Ramos (cell line): ENCODE results near the gene PCDHGA1.
"Not testable (repeated sequence)": the region's sequence is repeated elsewhere in the genome, so short reads cannot be mapped to it uniquely, and the experiment has no call there.

Source experiments
- in situ Hi-C: fragments of 300-500 bp; cut with MboI; formaldehyde crosslinking; loops from one replicate; pipeline ENCODE4 v1.14.3; 2022; ENCODE audit warnings: low sequenced_read_pairs; ENCODE audit not compliant: unreplicated experiment

Gene PCDHGA1

GRCh38 chr5:141330299-141331080 lies at the start of gene PCDHGA1:
Gene PCDHGA1 (plus strand): TSS chr5:141330514.
- in situ Hi-C loops: no loop called here

GRCh38 chr5:141298376-141298775 lies 31.9 kb upstream of the PCDHGA1 start:
- in situ Hi-C loops: no loop called here

DNA sequence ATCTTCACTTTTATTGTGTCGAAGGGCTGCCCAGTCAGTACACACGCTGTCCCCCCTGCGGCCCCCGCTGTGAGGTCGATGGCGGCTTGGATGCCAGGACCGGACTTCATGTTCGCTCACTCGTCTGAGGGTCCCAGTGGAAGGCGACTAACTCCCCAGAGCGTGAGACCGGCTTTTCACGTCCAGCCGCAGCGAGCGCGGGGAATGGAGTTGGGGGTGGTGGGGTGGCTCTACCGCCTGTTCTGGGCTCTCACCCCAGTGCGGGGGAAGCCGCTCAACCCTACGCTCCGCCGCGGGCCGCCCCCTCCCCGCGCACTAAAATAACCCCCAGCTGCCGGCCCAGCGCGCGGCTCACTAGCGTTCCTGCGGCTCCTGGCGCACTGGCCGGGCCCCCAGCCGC lies 26.6 kb upstream of the PCDHGA1 start, which contains the start of gene SLC25A2:
Gene SLC25A2 (minus strand): TSS at position 294 of the 400 bp plus-strand sequence. CDS start 184 bp downstream, at position 110.
- in situ Hi-C loops: no loop called here

GRCh38 chr5:141306630-141307029 lies 23.7 kb upstream of the PCDHGA1 start:
- in situ Hi-C loops: no loop called here

- in situ Hi-C loops: no loop called here
These were observed 16.6 kb upstream of the PCDHGA1 start for GRCh38 chr5:141313711-141314110.

- in situ Hi-C loops: not testable (repeated sequence)
These were observed 13.4 kb upstream of the PCDHGA1 start for GRCh38 chr5:141316963-141317362.

DNA sequence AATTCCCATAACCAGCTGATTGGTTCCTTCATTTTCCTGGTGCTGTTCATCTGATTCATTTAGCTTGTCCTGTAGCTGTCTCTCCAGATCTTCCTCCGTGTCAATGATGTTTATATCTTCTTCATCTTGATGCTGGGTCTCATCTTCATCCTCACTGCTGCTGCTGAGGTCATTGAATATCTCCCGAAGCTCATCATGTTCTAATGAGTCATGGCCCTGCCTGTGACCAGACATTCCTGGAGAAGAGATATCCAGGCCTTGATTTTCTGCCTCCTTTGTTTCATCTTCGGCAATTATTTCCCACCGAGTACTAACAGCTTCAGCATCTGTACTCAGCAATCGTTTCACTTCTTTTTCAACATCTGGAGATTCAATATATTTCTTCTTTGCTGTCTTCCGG lies 11.1 kb upstream of the PCDHGA1 start:
- in situ Hi-C loops: no loop called here

- in situ Hi-C loops: no loop called here
These were observed 10.6 kb upstream of the PCDHGA1 start for GRCh38 chr5:141319699-141320098.

DNA sequence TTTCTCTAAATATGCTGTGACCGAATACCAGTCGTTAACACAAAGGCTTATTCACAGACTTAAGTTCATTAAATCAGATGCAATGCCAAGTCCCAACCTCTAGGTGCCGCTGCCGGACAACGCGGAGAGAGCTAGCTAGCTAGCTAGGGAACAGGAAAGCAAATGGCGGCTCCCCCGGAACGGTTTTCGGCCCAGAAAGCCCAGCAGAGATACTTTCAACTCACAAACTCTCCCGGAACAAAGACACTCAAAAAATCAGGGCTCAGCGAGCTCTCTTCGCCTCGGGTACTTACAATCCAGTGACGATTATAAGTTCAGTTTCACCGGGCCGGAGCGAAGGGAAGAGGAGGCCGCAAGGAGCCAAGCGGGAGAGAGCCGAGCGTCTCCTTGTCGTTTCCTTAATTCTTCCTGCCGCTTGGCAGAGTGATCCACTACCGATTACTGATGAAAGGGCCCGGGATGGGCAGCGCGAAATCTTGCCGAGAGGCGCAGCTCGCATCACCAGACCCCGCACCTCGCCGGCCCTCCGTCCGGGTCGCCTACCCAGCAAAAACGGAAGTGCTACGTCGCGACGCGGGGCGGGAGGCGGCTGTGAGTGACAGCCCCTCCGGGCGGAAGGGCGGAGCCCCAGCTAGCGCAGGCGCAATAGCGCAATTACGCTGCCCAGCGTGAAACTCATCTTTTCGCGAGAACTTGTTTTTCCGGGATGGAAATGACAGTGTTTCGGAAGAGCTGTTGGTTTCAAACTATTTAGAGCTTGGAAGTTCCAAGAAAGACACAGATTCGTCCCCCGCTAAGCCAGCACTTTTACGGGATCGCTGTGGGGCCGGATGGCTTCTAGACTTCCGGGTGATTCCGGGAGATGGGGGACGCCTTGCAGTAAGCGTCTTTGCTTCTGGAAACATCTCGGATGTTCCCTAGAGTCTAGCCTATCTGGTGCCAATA lies 9.8 kb upstream of the PCDHGA1 start, which contains the start of gene TAF7:
Gene TAF7 (minus strand): TSS at position 560 of the 945 bp plus-strand sequence. CDS start 740 bp downstream, outside the sequence.
- in situ Hi-C loops: no loop called here

GRCh38 chr5:141322261-141322660 lies 8.1 kb upstream of the PCDHGA1 start:
- in situ Hi-C loops: no loop called here

- in situ Hi-C loops: no loop called here
These were observed 4.0 kb upstream of the PCDHGA1 start for GRCh38 chr5:141326088-141326854.

- in situ Hi-C loops: no loop called here
These were observed 2.1 kb upstream of the PCDHGA1 start for GRCh38 chr5:141328231-141328630.

- in situ Hi-C loops: not testable (repeated sequence)
These were observed 2.3 kb downstream of the PCDHGA1 start for GRCh38 chr5:141332571-141332970.

GRCh38 chr5:141338538-141339306 lies 8.4 kb downstream of the PCDHGA1 start, which contains the start of gene PCDHGA2:
Gene PCDHGA2 (plus strand): TSS chr5:141338760.
- in situ Hi-C loops: no loop called here

DNA sequence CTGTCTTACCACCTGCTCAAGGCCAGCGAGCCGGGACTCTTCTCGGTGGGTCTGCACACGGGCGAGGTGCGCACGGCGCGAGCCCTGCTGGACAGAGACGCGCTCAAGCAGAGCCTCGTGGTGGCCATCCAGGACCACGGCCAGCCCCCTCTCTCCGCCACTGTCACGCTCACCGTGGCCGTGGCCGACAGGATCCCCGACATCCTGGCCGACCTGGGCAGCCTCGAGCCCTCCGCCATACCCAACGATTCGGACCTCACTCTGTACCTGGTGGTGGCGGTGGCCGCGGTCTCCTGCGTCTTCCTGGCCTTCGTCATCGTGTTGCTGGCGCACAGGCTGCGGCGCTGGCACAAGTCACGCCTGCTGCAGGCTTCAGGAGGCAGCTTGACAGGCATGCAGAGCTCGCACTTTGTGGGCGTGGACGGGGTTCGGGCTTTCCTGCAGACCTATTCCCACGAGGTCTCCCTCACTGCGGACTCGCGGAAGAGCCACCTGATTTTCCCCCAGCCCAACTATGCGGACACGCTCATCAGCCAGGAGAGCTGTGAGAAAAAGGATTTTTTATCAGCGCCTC lies 10.6 kb downstream of the PCDHGA1 start:
- in situ Hi-C loops: not testable (repeated sequence)

GRCh38 chr5:141342773-141343172 lies 12.5 kb downstream of the PCDHGA1 start:
- in situ Hi-C loops: no loop called here

DNA sequence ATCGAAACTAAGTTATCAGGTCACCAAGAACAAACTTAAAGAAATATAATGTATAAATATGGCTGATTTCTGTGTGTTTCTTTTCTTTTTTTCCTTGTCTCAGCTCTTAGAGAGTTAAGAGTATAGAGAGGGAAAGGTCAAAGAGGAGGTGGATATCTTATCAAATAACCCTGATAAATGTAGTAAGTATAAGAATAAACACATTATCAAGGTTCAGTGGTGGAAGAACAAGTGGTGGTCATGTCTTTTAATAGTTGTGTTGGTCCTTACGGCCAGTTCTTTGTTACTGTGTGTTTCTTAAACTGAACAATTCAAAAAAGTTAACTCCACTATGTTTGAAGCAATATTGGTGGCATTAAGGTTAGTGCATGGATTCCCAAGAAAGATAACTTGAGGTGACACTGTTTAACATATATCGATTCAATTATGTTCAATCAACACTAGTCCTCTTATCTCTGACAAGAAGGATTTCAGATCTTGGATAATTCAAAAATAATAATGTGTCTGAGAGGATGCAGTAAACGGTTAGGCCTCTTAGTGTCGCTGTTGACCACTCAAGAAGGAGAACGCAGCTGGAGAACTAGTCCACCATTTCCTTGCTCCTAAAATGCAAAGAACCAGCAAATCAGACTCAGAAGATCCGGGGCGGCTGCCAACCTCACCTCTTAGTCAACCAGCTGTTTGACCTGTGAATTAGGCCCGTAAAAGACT lies 13.1 kb downstream of the PCDHGA1 start, which contains the start of gene PCDHGA3:
Gene PCDHGA3 (plus strand): TSS at position 588 of the 711 bp plus-strand sequence. CDS start 205 bp downstream, outside the sequence.
- in situ Hi-C loops: no loop called here

DNA sequence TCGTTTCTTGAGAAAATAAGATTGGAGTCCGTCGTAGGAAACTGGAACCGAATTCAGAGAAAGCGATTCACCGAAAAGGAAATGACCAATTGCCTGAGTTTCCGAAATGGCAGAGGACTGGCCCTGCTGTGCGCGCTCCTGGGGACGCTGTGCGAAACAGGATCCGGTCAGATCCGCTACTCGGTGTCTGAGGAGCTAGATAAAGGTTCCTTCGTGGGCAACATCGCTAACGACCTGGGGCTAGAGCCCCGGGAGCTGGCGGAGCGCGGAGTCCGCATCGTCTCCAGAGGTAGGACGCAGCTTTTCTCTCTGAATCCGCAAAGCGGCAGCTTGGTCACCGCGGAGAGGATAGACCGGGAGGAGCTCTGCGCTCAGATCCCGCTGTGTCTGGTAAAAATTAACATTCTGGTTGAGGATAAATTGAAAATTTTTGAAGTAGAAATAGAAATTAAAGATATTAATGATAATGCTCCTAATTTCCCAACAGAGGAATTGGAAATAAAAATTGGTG lies 13.7 kb downstream of the PCDHGA1 start:
- in situ Hi-C loops: no loop called here
